K562 (cell line): ENCODE measurements around the gene CHST8. TPM values are rescaled to one million over a fixed set of nuclear protein-coding genes. Genes with fewer than 3 reads are reported as not detected.

Experiments
- SFPQ ChIP-seq: fragments of 200-400 bp; formaldehyde crosslinking; IDR thresholded peaks from 2 replicates; pipeline ENCODE4 v1.6.1; 2017; ENCODE audit warnings: mild to moderate bottlenecking, low read depth, low read length, moderate library complexity
- ZNF609 ChIP-seq: sonication (generic); formaldehyde crosslinking; IDR thresholded peaks from 2 replicates; pipeline ENCODE4 v1.8.1; 2023; ENCODE audit warnings: missing genetic modification reagents, mild to moderate bottlenecking, borderline replicate concordance
- polyA plus RNA-seq, 8 experiments: library from polyadenylated mRNA; depleted of rRNA in 4 of 8; stranded (reverse) in 5 of 8; unstranded in 3 of 8; fragments of >200 nt; fragmentation: Nextera tagmentation in 2 of 8; fragmentation: Illumina TruSeq in 1 of 8; extraction: Ambion mirVana in 2 of 8; extraction: Trizol in 1 of 8; gene quantifications; 2 replicates each; pipeline versions ENCODE4 v1.2.1 to v1.2.3, GENCODE V29; 2011 to 2014; ENCODE audit warnings: inconsistent platforms in 1 of 8, missing spikeins in 1 of 8
- total RNA-seq, 7 experiments: library from RNA; depleted of rRNA in 6 of 7; stranded (reverse); fragments of >200 nt in 6 of 7; fragmentation: Illumina TruSeq in 2 of 7; extraction: Trizol in 2 of 7; gene quantifications; 2 replicates each; pipeline versions ENCODE4 v1.2.1 to v1.2.3, GENCODE V29; 2011 to 2021; ENCODE audit warnings: low replicate concordance in 1 of 7

CHST8 gene
- total and polyA plus RNA-seq, 9 of the 15 experiments (the other 6 are each of a cell fraction or from before 2014, with no cell fraction given), result 0.11 TPM; not detected in 8

DNA sequence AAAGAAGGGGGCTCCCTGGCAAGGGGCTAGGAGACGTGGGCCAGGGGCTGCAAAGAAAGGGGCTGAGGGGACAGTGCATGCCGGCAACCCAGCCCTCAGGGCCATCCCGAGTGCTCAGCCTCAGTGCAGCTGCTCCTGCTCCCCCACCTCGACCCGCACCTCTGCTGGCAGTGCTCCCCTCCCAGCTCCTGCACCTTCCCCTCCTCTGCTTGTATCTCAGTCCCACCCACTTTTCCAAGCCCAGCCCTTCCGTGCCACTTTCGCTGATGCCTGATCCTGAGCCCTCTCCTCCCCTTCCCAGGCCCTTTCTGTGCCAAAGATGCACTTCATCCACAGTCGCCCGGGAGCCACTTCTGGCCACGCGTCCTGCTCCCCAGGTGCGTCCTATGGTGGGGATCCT, 105.0 kb downstream of the CHST8 start (continued):
- TF ChIP-seq SFPQ (no peak), ZNF609 (CRISPR knock-in tag) (no peak)
